HepG2 (cell line): Measurements from ENCODE around the gene GADD45A. TPM values are rescaled to one million over a fixed set of nuclear protein-coding genes. Genes with fewer than 3 reads are reported as not detected.

Experiments
- CENPX ChIP-seq: sonication (generic); formaldehyde crosslinking; IDR thresholded peaks from 2 replicates; pipeline ENCODE4 v1.9.0; 2021; ENCODE audit warnings: mild to moderate bottlenecking, missing genetic modification reagents, moderate library complexity
- FOXM1 ChIP-seq: sonication (generic); formaldehyde crosslinking; IDR thresholded peaks from 2 replicates; pipeline ENCODE4 v1.5.0; 2020; ENCODE audit warnings: missing genetic modification reagents
- HNF1B ChIP-seq: sonication (generic); formaldehyde crosslinking; IDR thresholded peaks from 2 replicates; pipeline ENCODE4 v1.5.1; 2020; ENCODE audit warnings: mild to moderate bottlenecking, moderate library complexity, missing genetic modification reagents
- RERE ChIP-seq: IDR thresholded peaks from 2 replicates; pipeline ENCODE4 v1.6.1; 2016; ENCODE audit warnings: low read depth, missing genetic modification reagents, missing compliant biosample characterization
- SMAD3 ChIP-seq: sonication (generic); formaldehyde crosslinking; IDR thresholded peaks from 2 replicates; pipeline ENCODE4 v1.4.0; 2020; ENCODE audit warnings: missing genetic modification reagents
- TEAD2 ChIP-seq: sonication (generic); formaldehyde crosslinking; IDR thresholded peaks from 2 replicates; pipeline ENCODE4 v1.9.0; 2021; ENCODE audit warnings: missing genetic modification reagents
- YEATS2 ChIP-seq: sonication (generic); formaldehyde crosslinking; IDR thresholded peaks from 2 replicates; pipeline ENCODE4 v1.4.0; 2020; ENCODE audit warnings: missing genetic modification reagents, borderline replicate concordance
- ZNF230 ChIP-seq: sonication (generic); formaldehyde crosslinking; IDR thresholded peaks from 2 replicates; pipeline ENCODE4 v1.4.0; 2020; ENCODE audit warnings: mild to moderate bottlenecking, missing genetic modification reagents
- polyA plus RNA-seq, 8 experiments: library from polyadenylated mRNA; depleted of rRNA in 3 of 8; stranded (reverse) in 7 of 8; unstranded in 1 of 8; fragments of >200 nt; fragmentation: Illumina TruSeq in 4 of 8; extraction: Trizol in 4 of 8; gene quantifications; 2 replicates each; pipeline versions ENCODE4 v1.2.1 to v1.2.3, GENCODE V29; 2011 to 2016; ENCODE audit warnings: low read depth in 4 of 8, missing spikeins in 1 of 8, mixed read lengths in 1 of 8; ENCODE audit not compliant: insufficient read depth in 1 of 8
- total RNA-seq, 5 experiments: library from RNA; depleted of rRNA; stranded (reverse); fragments of >200 nt; fragmentation: Illumina TruSeq; extraction: Trizol; gene quantifications; 2 replicates each; pipeline ENCODE4 v1.2.3, GENCODE V29; 2016; ENCODE audit warnings: low read depth in 1 of 5
- TF ChIP-seq, protein P1 (sequence below): sonication (generic); formaldehyde crosslinking; IDR thresholded peaks from 2 replicates; pipeline ENCODE4 v1.5.0; 2020; ENCODE audit warnings: mild to moderate bottlenecking, missing genetic modification reagents, borderline replicate concordance
- TF ChIP-seq, protein P2 (sequence below): sonication (generic); formaldehyde crosslinking; IDR thresholded peaks from 2 replicates; pipeline ENCODE4 v1.8.0; 2022; ENCODE audit warnings: missing genetic modification reagents, mild to moderate bottlenecking, moderate library complexity, borderline replicate concordance
- TF ChIP-seq, protein P3 (sequence below): sonication (generic); formaldehyde crosslinking; IDR thresholded peaks from 2 replicates; pipeline ENCODE4 v1.9.0; 2022; ENCODE audit warnings: low read depth, missing genetic modification reagents

The GADD45A gene
- total and polyA plus RNA-seq, 2 of the 13 experiments (the other 11 are each of a cell fraction or from before 2014, with no cell fraction given) = 33.2 to 46.2 TPM

DNA sequence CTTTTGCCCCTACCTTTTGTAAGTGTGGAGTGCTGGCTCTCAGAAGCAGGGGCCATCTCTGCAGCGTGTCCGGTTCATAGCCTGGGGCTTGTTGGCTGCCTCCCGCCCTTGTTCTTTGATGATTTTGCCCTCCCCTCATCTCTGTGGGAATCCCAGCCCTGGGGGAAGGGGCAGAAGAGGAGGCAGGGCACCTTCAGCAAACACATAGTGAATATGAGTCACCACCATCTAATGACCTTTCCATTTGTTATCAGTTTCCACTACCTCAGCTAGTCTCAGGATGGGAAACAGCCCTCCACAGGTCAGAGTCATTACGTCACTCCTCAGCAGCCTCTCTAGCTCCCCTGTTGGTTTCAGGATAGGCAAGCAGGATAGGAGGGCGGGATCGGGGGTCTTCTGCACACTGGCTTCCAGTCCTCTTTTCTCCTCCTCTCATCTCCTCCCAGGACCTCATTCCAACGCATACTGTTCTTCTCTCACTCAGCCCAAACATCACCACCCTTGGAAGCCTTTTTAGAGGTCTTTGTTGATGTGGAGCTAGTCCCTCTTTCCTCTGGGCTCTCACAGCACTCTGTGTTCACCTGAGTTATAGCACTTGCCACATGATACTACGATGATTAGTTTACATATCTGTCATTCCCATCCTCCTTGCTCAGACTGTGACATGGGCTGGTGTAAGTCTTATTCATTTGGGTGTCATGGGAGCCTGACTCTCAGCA, 15.8 kb downstream of the GADD45A start (continued):
- TF ChIP-seq SMAD3 (CRISPR knock-in tag) = peak; percentile 57
- peak; percentile 87 for TF ChIP-seq RERE (CRISPR knock-in tag)
- TF ChIP-seq, protein P1, sequence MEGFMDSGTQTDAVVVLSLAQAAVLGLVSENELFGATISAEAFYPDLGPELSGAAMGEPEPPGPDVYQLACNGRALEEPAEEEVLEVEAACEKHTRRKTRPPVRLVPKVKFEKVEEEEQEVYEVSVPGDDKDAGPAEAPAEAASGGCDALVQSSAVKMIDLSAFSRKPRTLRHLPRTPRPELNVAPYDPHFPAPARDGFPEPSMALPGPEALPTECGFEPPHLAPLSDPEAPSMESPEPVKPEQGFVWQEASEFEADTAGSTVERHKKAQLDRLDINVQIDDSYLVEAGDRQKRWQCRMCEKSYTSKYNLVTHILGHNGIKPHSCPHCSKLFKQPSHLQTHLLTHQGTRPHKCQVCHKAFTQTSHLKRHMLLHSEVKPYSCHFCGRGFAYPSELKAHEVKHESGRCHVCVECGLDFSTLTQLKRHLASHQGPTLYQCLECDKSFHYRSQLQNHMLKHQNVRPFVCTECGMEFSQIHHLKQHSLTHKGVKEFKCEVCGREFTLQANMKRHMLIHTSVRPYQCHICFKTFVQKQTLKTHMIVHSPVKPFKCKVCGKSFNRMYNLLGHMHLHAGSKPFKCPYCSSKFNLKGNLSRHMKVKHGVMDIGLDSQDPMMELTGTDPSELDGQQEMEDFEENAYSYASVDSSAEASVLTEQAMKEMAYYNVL (CRISPR knock-in tag) = peak; percentile 77; the same call in 1 of the 2 replicates
- TF ChIP-seq, protein P2, sequence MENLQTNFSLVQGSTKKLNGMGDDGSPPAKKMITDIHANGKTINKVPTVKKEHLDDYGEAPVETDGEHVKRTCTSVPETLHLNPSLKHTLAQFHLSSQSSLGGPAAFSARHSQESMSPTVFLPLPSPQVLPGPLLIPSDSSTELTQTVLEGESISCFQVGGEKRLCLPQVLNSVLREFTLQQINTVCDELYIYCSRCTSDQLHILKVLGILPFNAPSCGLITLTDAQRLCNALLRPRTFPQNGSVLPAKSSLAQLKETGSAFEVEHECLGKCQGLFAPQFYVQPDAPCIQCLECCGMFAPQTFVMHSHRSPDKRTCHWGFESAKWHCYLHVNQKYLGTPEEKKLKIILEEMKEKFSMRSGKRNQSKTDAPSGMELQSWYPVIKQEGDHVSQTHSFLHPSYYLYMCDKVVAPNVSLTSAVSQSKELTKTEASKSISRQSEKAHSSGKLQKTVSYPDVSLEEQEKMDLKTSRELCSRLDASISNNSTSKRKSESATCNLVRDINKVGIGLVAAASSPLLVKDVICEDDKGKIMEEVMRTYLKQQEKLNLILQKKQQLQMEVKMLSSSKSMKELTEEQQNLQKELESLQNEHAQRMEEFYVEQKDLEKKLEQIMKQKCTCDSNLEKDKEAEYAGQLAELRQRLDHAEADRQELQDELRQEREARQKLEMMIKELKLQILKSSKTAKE (CRISPR knock-in tag) = peak; percentile 82
- TF ChIP-seq FOXM1 (CRISPR knock-in tag) = no peak
- peak; percentile 92 for TF ChIP-seq HNF1B (CRISPR knock-in tag)
- 0 out of 2 replicates have a peak, but pooled peaks have one; percentile 58 for TF ChIP-seq TEAD2 (CRISPR knock-in tag)
- TF ChIP-seq, protein P3, sequence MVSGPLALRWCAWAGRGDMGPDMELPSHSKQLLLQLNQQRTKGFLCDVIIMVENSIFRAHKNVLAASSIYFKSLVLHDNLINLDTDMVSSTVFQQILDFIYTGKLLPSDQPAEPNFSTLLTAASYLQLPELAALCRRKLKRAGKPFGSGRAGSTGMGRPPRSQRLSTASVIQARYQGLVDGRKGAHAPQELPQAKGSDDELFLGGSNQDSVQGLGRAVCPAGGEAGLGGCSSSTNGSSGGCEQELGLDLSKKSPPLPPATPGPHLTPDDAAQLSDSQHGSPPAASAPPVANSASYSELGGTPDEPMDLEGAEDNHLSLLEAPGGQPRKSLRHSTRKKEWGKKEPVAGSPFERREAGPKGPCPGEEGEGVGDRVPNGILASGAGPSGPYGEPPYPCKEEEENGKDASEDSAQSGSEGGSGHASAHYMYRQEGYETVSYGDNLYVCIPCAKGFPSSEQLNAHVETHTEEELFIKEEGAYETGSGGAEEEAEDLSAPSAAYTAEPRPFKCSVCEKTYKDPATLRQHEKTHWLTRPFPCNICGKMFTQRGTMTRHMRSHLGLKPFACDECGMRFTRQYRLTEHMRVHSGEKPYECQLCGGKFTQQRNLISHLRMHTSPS (CRISPR knock-in tag) = 0 out of 2 replicates have a peak, but pooled peaks have one; percentile 63
- 0 out of 2 replicates have a peak, but pooled peaks have one; percentile 55 for TF ChIP-seq ZNF230 (CRISPR knock-in tag)
- TF ChIP-seq YEATS2 (CRISPR knock-in tag) = peak; percentile 66; the same call in 1 of the 2 replicates
- no peak for TF ChIP-seq CENPX (CRISPR knock-in tag)
